HFFc6 (cell line): ENCODE measurements around the gene OR9Q1. TPM values are rescaled to one million over a fixed set of nuclear protein-coding genes. Genes with fewer than 3 reads are reported as not detected.

Experiments used
- DNase-seq: peaks from one replicate; pipeline ENCODE4 v3.0.0-alpha.2; 2018
- H3K27ac Mint-ChIP-seq: 2 replicates; pipeline ENCODE4 v1.8.0; 2020; ENCODE audit warnings: mild to moderate bottlenecking, mixed read lengths
- H3K27me3 Mint-ChIP-seq: 2 replicates; pipeline ENCODE4 v1.8.0; 2021; ENCODE audit warnings: mild to moderate bottlenecking, moderate library complexity, mixed read lengths; ENCODE audit not compliant: insufficient read depth
- H3K36me3 Mint-ChIP-seq: 2 replicates; pipeline ENCODE4 v1.8.0; 2021; ENCODE audit warnings: low read depth, mixed read lengths
- H3K4me1 Mint-ChIP-seq: 2 replicates; pipeline ENCODE4 v1.8.0; 2020; ENCODE audit warnings: low read depth, mixed read lengths
- H3K4me3 Mint-ChIP-seq: 2 replicates; pipeline ENCODE4 v1.8.0; 2020; ENCODE audit warnings: mild to moderate bottlenecking, moderate library complexity, mixed read lengths
- H3K9me3 Mint-ChIP-seq: 2 replicates; pipeline ENCODE4 v1.8.0; 2020; ENCODE audit warnings: mild to moderate bottlenecking, mixed read lengths
- CTCF ChIP-seq: fragments of 200-600 bp; sonication (generic); IDR thresholded peaks from 2 replicates; pipeline ENCODE4 v1.5.0; 2021; ENCODE audit warnings: antibody characterized with exemption, mild to moderate bottlenecking
- total RNA-seq, 6 experiments: library from RNA; stranded (reverse); fragmentation: NEBNext Ultra II Directional; extraction: Animal tissue kit (Norgen Biotek cat#: 25700); gene quantifications; 2 replicates in 1 of 6; 3 replicates in 5 of 6; pipeline ENCODE4 v1.2.3, GENCODE V29; 2021

Gene OR9Q1
- total RNA-seq, 6 experiments from 2014 or later, result not detected

- H3K36me3 Mint-ChIP-seq, result no peaks in the 10 kb centered on the region
- no peak for DNase-seq
- peaks cover 10% of the 10 kb centered on the region for H3K4me1 Mint-ChIP-seq
- no peaks in the 10 kb centered on the region for H3K9me3 Mint-ChIP-seq
- no peak overlapping the region for H3K4me3 Mint-ChIP-seq
- TF ChIP-seq CTCF, result no peak
- peaks cover 9% of the 10 kb centered on the region for H3K27me3 Mint-ChIP-seq
- H3K27ac Mint-ChIP-seq, result no peak overlapping the region
Measured at GRCh38 chr11:58067685-58068084, 44.0 kb downstream of the OR9Q1 start.

GRCh38 chr11:58068655-58069054, 45.0 kb downstream of the OR9Q1 start:
- Mint-ChIP-seq H3K27me3 (peaks cover 9% of the 10 kb centered on the region), H3K4me1 (peaks cover 7% of the 10 kb centered on the region; the same call in 1 of the 2 replicates), H3K9me3 (no peaks in the 10 kb centered on the region), H3K4me3 (no peak overlapping the region), H3K27ac (no peak overlapping the region), H3K36me3 (no peaks in the 10 kb centered on the region)
- peak; percentile 24; the same call in 1 of the 2 replicates for TF ChIP-seq CTCF
- DNase-seq, result no peak

GRCh38 chr11:58070585-58070984, 46.9 kb downstream of the OR9Q1 start:
- Mint-ChIP-seq H3K4me3 (no peak overlapping the region), H3K36me3 (no peaks in the 10 kb centered on the region), H3K27me3 (peaks cover 7% of the 10 kb centered on the region; the same call in 1 of the 2 replicates), H3K27ac (no peak overlapping the region), H3K9me3 (no peaks in the 10 kb centered on the region), H3K4me1 (peaks cover 8% of the 10 kb centered on the region; the same call in 1 of the 2 replicates)
- no peak for DNase-seq
- no peak for TF ChIP-seq CTCF

- H3K27ac Mint-ChIP-seq, result no peak overlapping the region
- peaks cover 9% of the 10 kb centered on the region; the same call in 1 of the 2 replicates for H3K4me1 Mint-ChIP-seq
- DNase-seq, result peak; percentile 62
- no peak overlapping the region for H3K4me3 Mint-ChIP-seq
- no peaks in the 10 kb centered on the region for H3K9me3 Mint-ChIP-seq
- H3K36me3 Mint-ChIP-seq, result no peaks in the 10 kb centered on the region
- TF ChIP-seq CTCF, result no peak
- H3K27me3 Mint-ChIP-seq, result peaks cover 3% of the 10 kb centered on the region; the same call in 1 of the 2 replicates
Measured at GRCh38 chr11:58075781-58076180, 52.1 kb downstream of the OR9Q1 start.

GRCh38 chr11:58086528-58086927, 62.8 kb downstream of the OR9Q1 start:
- no peak for DNase-seq

More at GRCh38 chr11:58086528-58086927, 62.8 kb downstream of the OR9Q1 start:
- Mint-ChIP-seq H3K27ac (no peak overlapping the region), H3K4me1 (no peaks in the 10 kb centered on the region), H3K9me3 (no peaks in the 10 kb centered on the region), H3K4me3 (no peak overlapping the region), H3K36me3 (no peaks in the 10 kb centered on the region), H3K27me3 (peaks cover 9% of the 10 kb centered on the region)
- no peak for TF ChIP-seq CTCF
